Left forelimb (tissue), 1 donor: ENCODE results near the gene NARF.

Experiments used
- DNase-seq: peaks from one replicate; pipeline ENCODE4 v3.0.0-alpha.2; 2018; ENCODE audit warnings: low spot score

Gene NARF

GRCh38 chr17:82433560-82434215 is 24.9 kb upstream of the NARF start:
- no peak for DNase-seq

DNA sequence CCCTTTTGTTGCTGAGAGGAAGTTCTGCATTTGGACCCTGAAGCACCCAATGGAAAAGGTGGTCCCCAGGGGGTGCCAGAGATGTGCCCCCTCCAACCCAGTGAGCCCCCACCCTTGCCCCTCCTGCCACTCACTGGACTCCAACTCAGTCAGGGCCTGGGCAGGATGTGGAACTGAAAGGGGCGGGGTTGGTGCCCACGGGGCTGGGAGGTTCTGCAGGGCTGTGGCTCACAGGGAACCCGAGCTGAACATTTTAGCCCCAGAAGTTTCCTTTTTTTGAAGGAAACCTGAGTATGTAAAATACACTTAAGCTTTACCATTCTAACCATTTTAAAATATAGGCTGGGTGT is 24.4 kb upstream of the NARF start:
- DNase-seq, result no peak

DNA sequence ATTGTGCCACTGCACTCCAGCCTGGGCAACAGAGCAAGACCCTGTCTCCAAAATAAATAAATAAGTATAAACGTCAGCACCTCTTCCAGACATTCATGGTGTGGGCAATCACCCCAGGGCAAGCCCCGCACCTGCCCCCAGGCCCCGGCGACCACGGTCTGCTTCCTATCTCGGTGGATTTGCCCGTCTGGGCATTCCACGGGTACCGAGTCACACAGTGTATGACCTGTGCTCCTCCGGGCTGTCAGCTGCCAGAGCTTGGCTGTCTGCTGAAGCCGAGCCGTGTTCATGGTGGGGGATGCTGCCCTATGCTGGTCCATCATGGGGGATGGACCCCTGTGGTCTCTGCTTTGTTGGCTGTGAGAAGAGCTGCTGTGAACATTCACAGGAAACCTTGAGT is 23.4 kb upstream of the NARF start:
- no peak for DNase-seq

- no peak for DNase-seq
Measured at GRCh38 chr17:82435601-82436583, 22.6 kb upstream of the NARF start.

- DNase-seq, result no peak
Measured at GRCh38 chr17:82436601-82437324, 21.8 kb upstream of the NARF start.

- DNase-seq, result no peak
Measured at GRCh38 chr17:82437325-82437668, 21.2 kb upstream of the NARF start.

DNA sequence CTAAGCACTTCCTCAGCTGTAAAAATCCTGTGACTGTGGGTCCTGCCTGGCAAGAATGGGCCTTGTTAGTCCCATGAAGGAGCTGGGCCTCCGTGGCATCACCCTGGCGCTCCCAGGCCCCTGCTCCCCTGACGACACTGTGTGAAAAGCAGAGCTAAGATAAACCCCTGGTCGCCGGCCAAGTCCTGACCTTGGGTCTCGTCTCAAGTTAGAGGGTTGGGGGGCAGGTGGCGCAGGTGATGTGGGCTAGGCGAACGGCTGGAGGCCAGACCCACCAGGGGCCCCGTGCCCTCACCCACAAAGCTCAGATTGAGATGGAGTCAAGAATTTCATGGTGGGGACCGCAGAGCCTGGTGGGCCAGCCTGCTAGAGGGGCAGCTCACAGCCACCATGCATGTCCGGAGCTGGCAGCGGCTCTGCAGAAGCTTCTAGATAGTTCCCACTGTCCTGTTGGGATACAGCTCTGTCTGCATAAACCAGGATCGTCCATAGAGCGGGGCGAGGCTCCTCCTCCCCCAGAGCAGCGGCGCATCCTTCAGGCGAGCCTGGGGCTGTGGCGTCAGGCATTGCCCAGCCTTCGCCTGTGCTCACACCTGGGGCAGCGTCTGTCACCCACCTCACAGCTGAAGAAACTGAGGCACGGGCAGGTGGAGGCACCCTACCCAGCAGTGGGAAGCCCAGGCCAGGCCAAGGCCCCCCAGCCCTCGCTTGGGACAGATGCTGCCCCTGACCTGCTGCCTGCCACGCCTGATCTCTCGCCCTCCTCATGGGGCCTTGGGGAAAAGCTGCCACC is 19.9 kb upstream of the NARF start:
- DNase-seq, result no peak

DNA sequence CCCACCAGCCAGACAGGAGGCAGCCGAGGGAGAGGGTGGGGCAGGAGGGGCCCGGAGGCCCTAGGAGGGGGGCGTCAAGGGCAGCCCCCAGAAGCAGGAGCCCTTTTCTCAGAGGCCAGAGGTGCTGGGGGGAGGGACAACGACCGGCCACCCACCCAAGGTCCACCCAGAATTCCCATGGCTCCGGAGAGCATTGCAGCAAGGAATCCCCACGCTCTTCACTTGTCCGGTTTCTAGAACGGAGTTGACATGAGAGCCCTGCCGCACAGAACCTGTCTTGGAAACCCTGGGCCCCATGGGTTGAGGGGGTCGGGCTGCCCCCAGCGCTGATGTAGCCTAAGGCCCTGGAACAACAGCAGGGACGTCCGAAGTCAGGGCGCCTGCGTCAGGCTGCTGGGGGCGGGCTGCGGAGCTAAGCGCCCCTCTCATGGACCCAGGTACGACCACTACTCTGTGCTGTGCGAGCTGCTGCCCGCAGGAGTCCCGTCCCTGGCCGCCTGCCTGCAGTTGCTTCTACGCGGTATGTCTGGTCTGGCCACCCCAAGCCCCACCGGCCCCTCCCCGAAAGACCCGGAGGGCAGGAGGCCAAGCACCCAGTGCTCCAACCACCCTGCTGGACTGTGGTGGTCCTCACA is 19.2 kb upstream of the NARF start:
- DNase-seq, result no peak

GRCh38 chr17:82439829-82440365 is 18.6 kb upstream of the NARF start:
- DNase-seq, result no peak

DNA sequence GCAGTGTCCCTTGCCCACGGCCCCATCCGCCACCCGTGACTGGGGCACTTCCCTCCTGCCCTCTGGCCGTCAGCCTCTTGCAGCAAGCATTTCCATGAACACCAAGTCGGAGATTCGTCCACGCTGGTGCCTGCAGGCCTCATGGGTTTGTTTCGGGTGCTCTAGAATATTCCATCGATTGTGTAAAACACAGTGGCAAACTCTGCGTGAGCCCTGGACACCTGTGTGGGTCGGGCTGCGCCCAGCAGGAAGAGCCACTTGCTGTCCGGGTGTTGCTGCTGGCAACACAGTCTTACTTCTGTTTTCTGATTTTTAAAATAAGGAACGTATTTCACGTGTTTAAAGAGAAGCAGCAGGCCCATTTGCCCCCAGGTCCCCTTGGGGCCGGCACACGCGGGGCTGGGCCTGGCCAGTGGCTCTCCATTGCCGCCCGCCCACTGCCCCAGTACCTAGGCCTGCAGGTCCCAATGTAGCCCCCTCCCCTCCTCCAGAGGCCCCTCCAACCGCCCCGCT is 18.0 kb upstream of the NARF start:
- no peak for DNase-seq

DNA sequence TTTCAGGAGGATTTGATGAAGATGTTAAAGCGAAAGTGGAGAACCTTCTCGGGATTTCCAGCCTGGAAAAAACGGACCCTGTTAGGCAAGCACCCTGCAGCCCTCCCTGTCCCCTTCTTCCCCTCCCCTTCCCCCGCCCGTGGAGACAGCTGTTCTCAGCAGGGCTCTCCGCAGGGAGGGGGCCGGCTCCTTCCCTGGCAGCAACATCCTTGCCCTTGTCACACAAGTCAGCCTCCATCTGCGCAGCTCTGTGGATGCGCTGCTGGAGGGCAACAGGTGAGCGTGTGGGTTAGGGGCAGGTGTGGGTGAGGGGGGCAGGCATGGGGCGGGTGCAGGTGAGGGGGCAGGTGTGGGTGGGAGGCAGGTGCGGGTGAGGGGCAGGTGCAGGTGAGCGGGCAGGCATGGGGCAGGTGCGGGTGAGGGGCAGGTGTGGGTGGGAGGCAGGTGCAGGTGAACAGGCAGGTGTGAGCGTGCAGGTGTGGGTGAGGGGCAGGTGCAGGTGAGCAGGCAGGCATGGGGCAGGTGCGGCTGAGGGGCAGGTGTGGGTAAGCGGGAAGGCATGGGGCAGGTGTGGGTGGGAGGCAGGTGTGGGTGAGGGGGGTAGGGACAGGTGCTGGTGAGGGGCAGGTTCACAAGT is 17.4 kb upstream of the NARF start:
- peak; percentile 66 for DNase-seq

DNA sequence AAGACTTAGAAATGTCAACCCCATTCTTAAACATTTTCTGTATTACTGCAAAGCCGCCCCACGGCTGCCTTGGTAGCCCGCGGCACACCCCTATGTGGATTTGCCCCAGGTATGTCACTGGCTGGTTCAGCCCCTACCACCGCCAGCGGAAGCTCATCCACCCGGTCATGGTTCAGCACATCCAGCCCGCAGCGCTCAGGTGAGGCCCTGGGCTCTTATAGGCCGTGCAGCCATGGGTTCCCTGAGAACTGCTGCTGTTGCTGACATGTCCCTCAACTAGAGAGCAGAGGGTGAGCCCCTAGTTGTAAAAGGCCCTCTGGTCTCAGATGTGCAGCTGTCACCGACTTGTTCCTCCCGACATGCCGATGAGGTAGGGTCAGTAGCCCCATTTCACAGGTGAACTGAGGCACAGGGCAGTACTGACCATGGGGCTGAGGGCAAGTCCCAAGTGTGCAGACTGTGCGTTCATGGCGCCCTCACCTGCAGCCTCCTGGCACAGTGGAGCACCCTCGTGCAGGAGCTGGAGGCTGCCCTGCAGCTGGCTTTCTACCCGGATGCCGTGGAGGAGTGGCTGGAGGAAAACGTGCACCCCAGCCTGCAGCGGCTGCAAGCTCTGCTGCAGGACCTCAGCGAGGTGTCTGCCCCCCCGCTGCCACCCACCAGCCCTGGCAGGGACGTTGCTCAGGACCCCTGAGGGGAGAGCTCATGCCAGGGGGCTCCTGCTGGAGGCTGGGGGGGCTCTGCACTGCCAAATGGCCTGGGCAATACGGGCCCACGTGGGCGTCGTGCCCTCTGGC is 16.7 kb upstream of the NARF start:
- DNase-seq, result no peak

- DNase-seq, result no peak
Measured at GRCh38 chr17:82442643-82443464, 15.7 kb upstream of the NARF start.

DNA sequence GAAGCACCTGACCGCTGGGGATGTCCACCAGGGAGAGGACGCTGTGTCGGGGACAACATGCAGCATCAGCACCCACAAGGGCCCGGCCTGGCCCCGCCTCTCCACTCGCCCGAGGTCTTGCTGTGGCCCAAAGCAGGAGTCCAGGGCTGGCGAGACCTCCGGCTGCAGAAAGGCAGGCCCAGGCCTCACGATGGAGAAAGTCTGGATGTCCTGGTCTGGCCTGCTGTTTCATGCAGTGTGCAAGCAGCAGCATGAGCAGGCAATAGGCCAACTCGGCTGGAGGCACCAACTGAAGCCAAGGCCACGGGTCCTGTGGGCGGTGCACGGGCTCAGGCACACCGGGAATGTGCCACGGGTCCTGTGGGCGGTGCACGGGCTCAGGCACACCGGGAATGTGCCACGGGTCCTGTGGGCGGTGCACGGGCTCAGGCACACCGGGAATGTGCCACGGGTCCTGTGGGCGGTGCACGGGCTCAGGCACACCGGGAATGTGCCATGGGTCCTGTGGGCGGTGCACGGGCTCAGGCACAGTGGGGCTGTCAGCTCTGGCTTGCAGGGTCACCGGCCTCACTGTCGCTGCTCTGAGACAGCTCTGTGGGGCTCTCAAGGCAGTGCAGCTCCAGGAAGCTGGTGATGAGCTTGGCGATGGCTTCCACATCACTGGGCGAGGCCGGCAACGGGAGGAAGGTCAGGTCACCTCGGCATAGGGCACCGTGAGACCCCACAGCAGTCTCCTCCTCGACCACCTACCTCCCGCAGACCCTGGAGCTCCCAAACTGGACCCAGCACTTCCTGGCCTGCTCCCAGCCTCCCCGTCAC is 14.9 kb upstream of the NARF start:
- DNase-seq, result no peak

DNA sequence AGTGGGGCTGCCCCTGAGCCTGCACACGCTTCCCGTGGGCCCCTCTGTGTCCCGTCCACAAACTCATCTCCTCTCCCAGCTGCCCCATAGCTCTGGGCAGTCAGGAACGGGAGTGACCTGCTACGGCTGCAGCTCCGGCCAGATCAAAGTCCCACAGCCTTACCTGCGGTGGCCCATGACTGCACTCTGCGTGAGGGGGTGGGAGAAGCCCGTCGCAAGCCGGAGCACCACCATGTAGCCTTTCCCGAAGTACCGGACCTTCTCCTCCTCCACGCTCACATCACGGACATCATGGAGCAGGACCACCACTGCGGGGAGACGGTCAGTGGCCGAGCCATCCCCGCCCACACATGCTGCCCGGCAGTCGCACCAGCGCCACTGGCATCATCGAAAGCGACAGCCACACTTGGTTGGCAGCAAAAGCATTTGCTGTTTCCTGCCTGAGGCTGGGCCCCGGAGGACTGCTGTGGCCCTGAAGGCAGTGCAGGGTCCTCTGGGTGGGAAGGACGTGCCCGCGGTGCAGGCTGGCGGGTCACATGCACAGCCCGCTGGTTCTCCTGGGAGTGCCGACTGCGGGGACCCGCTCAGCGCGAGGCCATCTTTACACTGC is 14.2 kb upstream of the NARF start:
- DNase-seq, result no peak

GRCh38 chr17:82444941-82445521 is 13.5 kb upstream of the NARF start:
- no peak for DNase-seq

DNA sequence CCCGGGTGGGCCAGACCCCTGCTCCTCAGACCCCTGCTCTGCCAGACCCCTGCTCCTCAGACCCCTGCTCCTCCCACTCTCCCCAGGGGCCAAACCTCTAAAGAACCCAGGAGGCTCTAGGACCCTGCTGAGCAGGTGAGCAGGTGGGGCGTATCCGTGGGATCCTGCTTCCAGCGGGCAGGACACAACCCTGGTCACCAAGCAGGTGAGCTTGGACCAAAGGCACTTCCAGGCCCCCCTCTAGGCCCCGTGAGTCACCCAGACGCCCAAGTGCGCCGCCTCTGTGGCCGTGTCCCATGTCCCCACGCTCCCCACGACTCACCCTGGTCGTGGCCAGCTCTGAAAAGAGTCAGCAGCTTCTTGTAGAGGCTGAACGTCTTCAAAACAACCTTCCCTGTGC is 13.0 kb upstream of the NARF start:
- no peak for DNase-seq
